Progenitor cell of endocrine pancreas (in vitro differentiated cells): ENCODE data around the gene GRIP1. TPM values are rescaled to one million over a fixed set of nuclear protein-coding genes. Genes with fewer than 3 reads are reported as not detected.

ENCODE experiments used
- DNase-seq: peaks from one replicate; pipeline ENCODE4 v3.0.0; 2021; ENCODE audit warnings: low spot score; ENCODE audit not compliant: unreplicated experiment
- H3K27ac Mint-ChIP-seq: 2 replicates; pipeline ENCODE4 v1.8.0; 2021; ENCODE audit warnings: mild to moderate bottlenecking, moderate library complexity, mixed read lengths
- H3K27me3 Mint-ChIP-seq: 2 replicates; pipeline ENCODE4 v1.8.0; 2021; ENCODE audit warnings: mixed read lengths
- H3K36me3 Mint-ChIP-seq: 2 replicates; pipeline ENCODE4 v1.8.0; 2022; ENCODE audit warnings: mixed read lengths; ENCODE audit not compliant: insufficient read depth
- H3K4me1 Mint-ChIP-seq: 2 replicates; pipeline ENCODE4 v1.8.0; 2021; ENCODE audit warnings: low read depth, mixed read lengths
- H3K4me3 Mint-ChIP-seq: 2 replicates; pipeline ENCODE4 v1.8.0; 2021; ENCODE audit warnings: low read depth, mild to moderate bottlenecking, moderate library complexity, mixed read lengths
- H3K9me3 Mint-ChIP-seq: 2 replicates; pipeline ENCODE4 v1.8.0; 2021; ENCODE audit warnings: low read depth, mixed read lengths
- total RNA-seq: library from RNA; stranded (reverse); gene quantifications from 2 replicates; pipeline ENCODE4 v1.2.1, GENCODE V29; 2021
- TF ChIP-seq, protein P1 (sequence below): fragments of 200-600 bp; sonication (generic); IDR thresholded peaks from one replicate; pipeline ENCODE4 v1.5.0; 2021; ENCODE audit warnings: antibody characterized with exemption, mild to moderate bottlenecking; ENCODE audit not compliant: unreplicated experiment

Gene GRIP1
- total RNA-seq, 1 donor from 2014 or later = 41.3 TPM

GRCh38 chr12:66679461-66680084 lies 697 bp upstream of the GRIP1 start:
- no peaks in the 10 kb centered on the region for H3K4me1 Mint-ChIP-seq

GRCh38 chr12:66676241-66676640 lies 2.6 kb downstream of the GRIP1 start:
- no peak for DNase-seq
- Mint-ChIP-seq H3K4me3 (no peak overlapping the region), H3K9me3 (no peaks in the 10 kb centered on the region), H3K27me3 (peaks cover 1% of the 10 kb centered on the region), H3K27ac (no peak overlapping the region), H3K4me1 (no peaks in the 10 kb centered on the region), H3K36me3 (no peaks in the 10 kb centered on the region)
- TF ChIP-seq, protein P1, sequence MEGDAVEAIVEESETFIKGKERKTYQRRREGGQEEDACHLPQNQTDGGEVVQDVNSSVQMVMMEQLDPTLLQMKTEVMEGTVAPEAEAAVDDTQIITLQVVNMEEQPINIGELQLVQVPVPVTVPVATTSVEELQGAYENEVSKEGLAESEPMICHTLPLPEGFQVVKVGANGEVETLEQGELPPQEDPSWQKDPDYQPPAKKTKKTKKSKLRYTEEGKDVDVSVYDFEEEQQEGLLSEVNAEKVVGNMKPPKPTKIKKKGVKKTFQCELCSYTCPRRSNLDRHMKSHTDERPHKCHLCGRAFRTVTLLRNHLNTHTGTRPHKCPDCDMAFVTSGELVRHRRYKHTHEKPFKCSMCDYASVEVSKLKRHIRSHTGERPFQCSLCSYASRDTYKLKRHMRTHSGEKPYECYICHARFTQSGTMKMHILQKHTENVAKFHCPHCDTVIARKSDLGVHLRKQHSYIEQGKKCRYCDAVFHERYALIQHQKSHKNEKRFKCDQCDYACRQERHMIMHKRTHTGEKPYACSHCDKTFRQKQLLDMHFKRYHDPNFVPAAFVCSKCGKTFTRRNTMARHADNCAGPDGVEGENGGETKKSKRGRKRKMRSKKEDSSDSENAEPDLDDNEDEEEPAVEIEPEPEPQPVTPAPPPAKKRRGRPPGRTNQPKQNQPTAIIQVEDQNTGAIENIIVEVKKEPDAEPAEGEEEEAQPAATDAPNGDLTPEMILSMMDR = no peak

More at GRCh38 chr12:66679461-66680084, 697 bp upstream of the GRIP1 start:
- DNase-seq = no peak
- Mint-ChIP-seq H3K36me3 (no peaks in the 10 kb centered on the region), H3K4me3 (no peak overlapping the region), H3K27me3 (peaks cover 2% of the 10 kb centered on the region), H3K9me3 (no peaks in the 10 kb centered on the region), H3K27ac (no peak overlapping the region)
- TF ChIP-seq, protein P1 = no peak

- no peak for DNase-seq
- H3K27ac Mint-ChIP-seq = no peak overlapping the region
- no peaks in the 10 kb centered on the region for H3K27me3 Mint-ChIP-seq
- H3K36me3 Mint-ChIP-seq = no peaks in the 10 kb centered on the region
- no peaks in the 10 kb centered on the region for H3K4me1 Mint-ChIP-seq
- peaks cover 5% of the 10 kb centered on the region for H3K9me3 Mint-ChIP-seq
- TF ChIP-seq, protein P1 = no peak
- no peak overlapping the region for H3K4me3 Mint-ChIP-seq
These were observed 4.3 kb downstream of the GRIP1 start for GRCh38 chr12:66674495-66675122.

GRCh38 chr12:66669541-66669940 lies 9.3 kb downstream of the GRIP1 start:
- Mint-ChIP-seq H3K36me3 (no peaks in the 10 kb centered on the region), H3K9me3 (peaks cover 5% of the 10 kb centered on the region), H3K4me3 (no peak overlapping the region), H3K27me3 (no peaks in the 10 kb centered on the region), H3K4me1 (no peaks in the 10 kb centered on the region), H3K27ac (no peak overlapping the region)
- TF ChIP-seq, protein P1 = no peak
- DNase-seq = no peak

GRCh38 chr12:66668311-66668710 lies 10.6 kb downstream of the GRIP1 start:
- Mint-ChIP-seq H3K4me3 (no peak overlapping the region), H3K27me3 (no peaks in the 10 kb centered on the region), H3K36me3 (no peaks in the 10 kb centered on the region), H3K27ac (no peak overlapping the region), H3K9me3 (peaks cover 5% of the 10 kb centered on the region), H3K4me1 (no peaks in the 10 kb centered on the region)
- TF ChIP-seq, protein P1 = no peak
- DNase-seq = no peak
